22Rv1 (cell line): Measurements from ENCODE around the gene ITGB7.

Experiments
- H3K27ac ChIP-seq: fragments of 450-650 bp; 2 replicates; pipeline ENCODE4 v1.5.1; 2017
- ZFX ChIP-seq: fragments of 450-650 bp; IDR thresholded peaks from 2 replicates; pipeline ENCODE4 v1.6.1; 2017; ENCODE audit warnings: antibody characterized with exemption, borderline replicate concordance
- TF ChIP-seq, protein P1 (sequence below): fragments of 450-650 bp; IDR thresholded peaks from 2 replicates; pipeline ENCODE4 v1.5.1; 2017; ENCODE audit warnings: mild to moderate bottlenecking

The ITGB7 gene

GRCh38 chr12:53151039-53151438 lies 56.0 kb downstream of the ITGB7 start:
- TF ChIP-seq, protein P1, sequence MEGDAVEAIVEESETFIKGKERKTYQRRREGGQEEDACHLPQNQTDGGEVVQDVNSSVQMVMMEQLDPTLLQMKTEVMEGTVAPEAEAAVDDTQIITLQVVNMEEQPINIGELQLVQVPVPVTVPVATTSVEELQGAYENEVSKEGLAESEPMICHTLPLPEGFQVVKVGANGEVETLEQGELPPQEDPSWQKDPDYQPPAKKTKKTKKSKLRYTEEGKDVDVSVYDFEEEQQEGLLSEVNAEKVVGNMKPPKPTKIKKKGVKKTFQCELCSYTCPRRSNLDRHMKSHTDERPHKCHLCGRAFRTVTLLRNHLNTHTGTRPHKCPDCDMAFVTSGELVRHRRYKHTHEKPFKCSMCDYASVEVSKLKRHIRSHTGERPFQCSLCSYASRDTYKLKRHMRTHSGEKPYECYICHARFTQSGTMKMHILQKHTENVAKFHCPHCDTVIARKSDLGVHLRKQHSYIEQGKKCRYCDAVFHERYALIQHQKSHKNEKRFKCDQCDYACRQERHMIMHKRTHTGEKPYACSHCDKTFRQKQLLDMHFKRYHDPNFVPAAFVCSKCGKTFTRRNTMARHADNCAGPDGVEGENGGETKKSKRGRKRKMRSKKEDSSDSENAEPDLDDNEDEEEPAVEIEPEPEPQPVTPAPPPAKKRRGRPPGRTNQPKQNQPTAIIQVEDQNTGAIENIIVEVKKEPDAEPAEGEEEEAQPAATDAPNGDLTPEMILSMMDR = no peak
- TF ChIP-seq ZFX = no peak
- no peak overlapping the region for H3K27ac ChIP-seq

- no peak overlapping the region for H3K27ac ChIP-seq
- TF ChIP-seq, protein P1 = no peak
- no peak for TF ChIP-seq ZFX
Observed at GRCh38 chr12:53147653-53148052, 59.4 kb downstream of the ITGB7 start.

GRCh38 chr12:53147181-53147580 lies 59.9 kb downstream of the ITGB7 start:
- no peak overlapping the region for H3K27ac ChIP-seq
- TF ChIP-seq ZFX = no peak
- TF ChIP-seq, protein P1 = no peak

- no peak for TF ChIP-seq ZFX
- TF ChIP-seq, protein P1 = no peak
Observed at GRCh38 chr12:53145383-53146260, 61.4 kb downstream of the ITGB7 start.

DNA sequence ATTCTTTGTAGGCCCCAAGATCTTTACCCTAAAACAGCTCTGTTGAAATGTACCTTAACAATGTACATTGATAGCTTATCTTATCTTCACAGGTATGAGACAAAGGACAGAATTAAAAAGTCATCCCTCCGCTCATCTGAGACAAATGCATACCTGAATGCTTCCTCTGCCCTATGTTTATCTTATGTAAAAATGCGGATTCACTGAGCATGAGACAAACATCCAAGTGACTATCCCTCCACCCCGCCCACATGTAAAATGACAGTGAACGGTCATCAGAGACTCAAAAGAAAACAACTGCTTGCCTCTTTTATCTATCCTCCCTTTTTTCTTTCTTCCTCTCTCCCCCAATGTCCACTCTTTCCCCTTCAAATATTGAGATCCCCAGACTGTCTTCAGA lies 63.7 kb downstream of the ITGB7 start:
- TF ChIP-seq ZFX = no peak
- TF ChIP-seq, protein P1 = no peak
- no peak overlapping the region for H3K27ac ChIP-seq

More at GRCh38 chr12:53145383-53146260, 61.4 kb downstream of the ITGB7 start:
- H3K27ac ChIP-seq = no peak overlapping the region
